Transverse colon (tissue), 4 donors: ENCODE measurements around the gene CSKMT. TPM values are rescaled to one million over a fixed set of nuclear protein-coding genes. Genes with fewer than 3 reads are reported as not detected.
"Not testable (repeated sequence)": the region's sequence is repeated elsewhere in the genome, so short reads cannot be mapped to it uniquely, and the experiment has no call there.

Experiments used
- DNase-seq: peaks from one replicate; pipeline ENCODE4 v3.0.0-alpha.2; 2019
- H3K27ac ChIP-seq, 4 donors: fragments of 200-600 bp; sonication (generic); 2 replicates each; pipeline ENCODE4 v1.5.1; 2016 to 2018; ENCODE audit warnings: inconsistent platforms in 4 of 4
- H3K27me3 ChIP-seq: fragments of 200-600 bp; sonication (generic); 2 replicates; pipeline ENCODE4 v1.5.1; 2017; ENCODE audit warnings: inconsistent platforms
- H3K36me3 ChIP-seq, 4 donors: fragments of 200-600 bp; sonication (generic); 2 replicates each; pipeline ENCODE4 v1.5.1; 2017 to 2019; ENCODE audit warnings: inconsistent platforms in 4 of 4
- H3K4me1 ChIP-seq, 4 donors: fragments of 200-600 bp; sonication (generic); 2 replicates each; pipeline ENCODE4 v1.5.1; 2017 to 2020; ENCODE audit warnings: inconsistent platforms in 4 of 4
- H3K4me3 ChIP-seq, 4 donors: fragments of 200-600 bp; sonication (generic); 1 replicate in 1 of 4; 2 replicates in 3 of 4; pipeline versions ENCODE4 v1.5.1 to v1.6.1; 2017 to 2019; ENCODE audit warnings: inconsistent platforms in 4 of 4
- H3K9me3 ChIP-seq, 2 donors: fragments of 200-600 bp; sonication (generic); 2 replicates each; pipeline ENCODE4 v1.5.1; 2017 to 2019; ENCODE audit warnings: inconsistent platforms in 2 of 2
- CTCF ChIP-seq, 5 experiments: fragments of 200-600 bp in 3 of 5; fragments of 450-650 bp in 2 of 5; sonication (generic) in 3 of 5; IDR thresholded peaks; 1 replicate in 2 of 5; 2 replicates in 3 of 5; pipeline ENCODE4 v1.5.1; 2016 to 2017; ENCODE audit warnings: antibody characterized with exemption in 5 of 5, inconsistent platforms in 3 of 5, mild to moderate bottlenecking in 2 of 5, moderate library complexity in 1 of 5
- EP300 ChIP-seq: sonication (generic); formaldehyde crosslinking; IDR thresholded peaks from one replicate; pipeline ENCODE4 v1.6.1; 2017; ENCODE audit warnings: antibody characterized with exemption, low read depth
- POLR2A ChIP-seq: fragments of 450-650 bp; IDR thresholded peaks from one replicate; pipeline ENCODE4 v1.6.1; 2016; ENCODE audit warnings: antibody characterized with exemption, mild to moderate bottlenecking, moderate library complexity
- POLR2AphosphoS5 ChIP-seq, 3 donors: sonication (generic); formaldehyde crosslinking; IDR thresholded peaks; one replicate each; pipeline ENCODE4 v1.6.1; 2016; ENCODE audit warnings: antibody characterized with exemption in 3 of 3
- WGBS, 2 donors: methylation state at CpG; one replicate each; pipeline ENCODE4 v1.1.5; 2018; ENCODE audit warnings: low coverage in 1 of 2; 5-methylcytosine and 5-hydroxymethylcytosine counted together
- in situ Hi-C, 4 donors: fragments of 200-750 bp; cut with MboI; loops; one replicate each; pipeline versions ENCODE4 v1.15.0 to v1.15.1; 2017; ENCODE audit warnings: low sequenced_read_pairs in 3 of 4, low pct_ligation_motif_present in 1 of 4, low pct_unique_long_range_greater_than_20kb in 1 of 4
- intact Hi-C: fragments of 100-400 bp; cut with DNase I; formaldehyde crosslinking; loops from one replicate; pipeline ENCODE4 v1.15.1; 2023; ENCODE audit warnings: low total_unique reads
- total RNA-seq, 4 donors: library from RNA; depleted of rRNA; stranded (reverse); fragments of >200 nt; gene quantifications; one replicate each; pipeline ENCODE4 v1.1.0, GENCODE V29; 2016

The CSKMT gene
- total RNA-seq, result 10 to 100 TPM in 1 of 4 donors, 1 to 10 TPM in 1, not detected in 2; 6.0 to 17.0 TPM

GRCh38 chr11:62665075-62665598 lies at the start of gene CSKMT, which contains the start of gene C11orf98:
Gene CSKMT, plus strand, starts transcription at chr11:62665312. Its CDS starts 568 bp downstream, at chr11:62665880.
Gene C11orf98, minus strand, starts transcription at chr11:62665210. Its CDS starts 41 bp downstream, at chr11:62665169.
- Histone ChIP-seq H3K4me1 (peaks cover 18 to 50% (median 37%) of the 10 kb centered on the region in 4 donors), H3K36me3 (peaks cover 0 to 6% (median 0%) of the 10 kb centered on the region in 4 donors)
- in situ Hi-C loops, result no loop called here

GRCh38 chr11:62615521-62615920 lies 49.6 kb upstream of the CSKMT start:
- Histone ChIP-seq H3K27ac (no peak overlapping the region), H3K27me3 (no peaks in the 10 kb centered on the region), H3K4me1 (peaks cover 18 to 30% (median 23%) of the 10 kb centered on the region in 4 donors), H3K36me3 (no peaks in the 10 kb centered on the region), H3K9me3 (no peaks in the 10 kb centered on the region), H3K4me3 (no peak overlapping the region)
- intact Hi-C loops, result no loop called here
- TF ChIP-seq CTCF (IDR thresholded peaks at IDR 0.05) (no peak), POLR2A (no peak), POLR2AphosphoS5 (IDR thresholded peaks at IDR 0.05) (no peak), EP300 (no peak)
- 91% methylated on average over 7 of the region's 7 CpGs; no CpG with 5 or more reads in 1 of the 2 donors for WGBS, 2 donors
- DNase-seq, result no peak
- in situ Hi-C loops, result no loop called here

More at GRCh38 chr11:62665075-62665598, at the start of gene CSKMT, which contains the start of gene C11orf98:
- intact Hi-C loops, result no loop called here
- Histone ChIP-seq H3K4me3 (peak within 1 kb of the TSS; percentile 55 to 77 (median 72)), H3K9me3 (no peaks in the 10 kb centered on the region), H3K27ac (peak within 1 kb of the TSS; percentile 93 to 97 (median 94)), H3K27me3 (no peaks in the 10 kb centered on the region)
- peak; percentile 97 for DNase-seq
- 0% methylated on average over 44 of the region's 47 CpGs; no CpG with 5 or more reads in 1 of the 2 donors for WGBS, 2 donors
- TF ChIP-seq EP300, result no peak
- TF ChIP-seq CTCF (IDR thresholded peaks at IDR 0.05), result no peak
- TF ChIP-seq POLR2A, result peak; percentile 99
- TF ChIP-seq POLR2AphosphoS5 (IDR thresholded peaks at IDR 0.05), result peak; percentile 98 to 100 (median 100)

- H3K36me3 ChIP-seq, intact Hi-C loops, H3K27me3 ChIP-seq, in situ Hi-C loops, DNase-seq, H3K4me3 ChIP-seq, H3K27ac ChIP-seq, H3K9me3 ChIP-seq: not testable (repeated sequence)
- whole genome bisulfite sequencing, 2 donors, result 96% methylated on average over 14 of the region's 14 CpGs; no CpG with 5 or more reads in 1 of the 2 donors
- peaks cover 16 to 28% (median 20%) of the 10 kb centered on the region in 4 donors for H3K4me1 ChIP-seq
Measured at GRCh38 chr11:62616957-62617356, 48.2 kb upstream of the CSKMT start.

- H3K27me3 ChIP-seq, result no peaks in the 10 kb centered on the region
- peaks cover 12 to 17% (median 14%) of the 10 kb centered on the region in 4 donors for H3K4me1 ChIP-seq
- no peaks in the 10 kb centered on the region for H3K9me3 ChIP-seq
- H3K27ac ChIP-seq, result peak overlapping the region; percentile 88 to 96 (median 90)
- peaks cover 0 to 5% (median 2%) of the 10 kb centered on the region in 4 donors for H3K36me3 ChIP-seq
- WGBS, 2 donors, result 13 to 27% methylated on average over 6 to 8 of the region's 8 CpGs
- in situ Hi-C loops (no loop called here), intact Hi-C loops (no loop called here)
- H3K4me3 ChIP-seq, result peak overlapping the region; percentile 52 to 82 (median 59)
- DNase-seq, result no peak
- no peak for TF ChIP-seq CTCF (IDR thresholded peaks at IDR 0.05)
- no peak for TF ChIP-seq POLR2A
- no peak for TF ChIP-seq POLR2AphosphoS5 (IDR thresholded peaks at IDR 0.05)
- TF ChIP-seq EP300, result no peak
Measured at GRCh38 chr11:62621027-62621566, 44.0 kb upstream of the CSKMT start.
